Activated CD8-positive, alpha-beta memory T cell treated with anti-CD3 and anti-CD28 coated beads for 36 hours (primary cell): Measurements from ENCODE around the gene BACH2. TPM values are rescaled to one million over a fixed set of nuclear protein-coding genes. Genes with fewer than 3 reads are reported as not detected.

Source experiments
- CTCF ChIA-PET: fragments of 350-600 bp; sonication (Branson Sonifier 250); formaldehyde crosslinking; loops from one replicate; lab custom pipeline; 2021; ENCODE audit warnings: antibody characterized with exemption; lab: Charles Lee
- POLR2A ChIA-PET: fragments of 350-600 bp; sonication (Branson Sonifier 250); formaldehyde crosslinking; loops from one replicate; lab custom pipeline; 2021; ENCODE audit warnings: antibody characterized with exemption; lab: Charles Lee
- total RNA-seq, 2 experiments: library from RNA; stranded (reverse); gene quantifications; one replicate each; pipeline ENCODE4 v1.2.3, GENCODE V29; 2021

The BACH2 gene
- total RNA-seq, 2 experiments from 2014 or later = 52.1 to 55.6 TPM

DNA sequence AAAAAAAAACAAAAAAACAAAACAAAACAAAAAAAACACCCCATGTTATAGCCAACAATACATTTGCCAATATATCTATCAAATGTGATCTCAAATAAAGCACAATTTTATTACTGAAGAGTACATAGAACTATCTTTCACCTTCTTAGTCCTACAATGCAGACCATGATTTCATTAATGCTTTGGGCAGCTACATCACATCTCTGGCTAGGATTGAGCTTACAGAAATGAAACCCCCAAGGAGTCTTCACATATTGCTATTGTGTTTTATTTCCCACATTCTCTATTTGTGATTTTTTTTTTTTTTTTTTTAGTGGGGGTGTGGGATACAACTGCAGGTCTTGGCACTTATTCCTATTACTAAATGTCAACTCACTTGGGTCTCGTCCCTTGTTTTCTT lies 189.3 kb downstream of the BACH2 start:
- CTCF ChIA-PET = no interaction called here
- POLR2A ChIA-PET = interaction anchor here (0.5 kb wide), 1 partner anchor 170 kb away, joined by 3 read pairs; no protein-coding TSS in a partner anchor

GRCh38 chr6:90106449-90106848 lies 190.2 kb downstream of the BACH2 start:
- POLR2A ChIA-PET = no interaction called here
- CTCF ChIA-PET = interaction anchor here (0.5 to 1.8 kb wide), 4 partner anchors 39 to 373 kb away, joined by 3 to 5 read pairs (median 4); no protein-coding TSS in a partner anchor

DNA sequence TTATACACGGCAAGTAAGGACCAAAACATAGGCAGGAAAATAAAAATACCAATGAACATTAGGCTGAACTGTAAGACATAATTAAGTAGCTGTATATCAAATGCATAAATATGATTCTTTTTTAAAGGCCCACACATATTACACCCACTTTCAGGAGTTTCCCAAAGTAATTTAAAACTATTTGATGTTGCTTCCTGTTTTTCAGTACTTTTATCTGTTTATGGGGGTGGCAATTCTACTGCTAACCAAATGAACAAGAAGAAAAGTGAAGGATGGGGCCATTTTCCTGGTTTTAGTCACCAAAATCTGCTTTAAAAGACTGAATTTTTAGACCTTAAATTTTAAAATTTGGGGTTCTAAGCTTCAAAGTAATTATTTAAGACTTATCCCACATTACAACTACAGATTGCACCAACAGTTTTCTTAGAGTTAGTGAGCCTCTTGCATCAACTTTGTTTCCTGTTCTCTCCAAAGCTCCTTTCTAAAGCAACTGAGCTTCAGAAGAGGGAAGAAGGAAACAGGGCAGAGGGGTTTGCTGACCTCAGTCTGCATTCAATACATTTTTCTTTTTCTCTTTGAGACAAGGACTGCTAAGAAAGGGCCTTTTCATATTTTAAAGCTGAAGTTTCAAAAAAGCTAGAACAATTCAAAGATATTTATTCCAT lies 191.0 kb downstream of the BACH2 start:
- ChIA-PET POLR2A (interaction anchor here (1.1 kb wide), 1 partner anchor 22 kb away, joined by 3 read pairs; no protein-coding TSS in a partner anchor), CTCF (interaction anchor here (0.9 to 1.8 kb wide), 4 partner anchors 38 to 374 kb away, joined by 3 to 5 read pairs (median 4); no protein-coding TSS in a partner anchor)

- POLR2A ChIA-PET = no interaction called here
- CTCF ChIA-PET = no interaction called here
Measured at GRCh38 chr6:90103056-90103800, 193.4 kb downstream of the BACH2 start.

GRCh38 chr6:90101403-90101802 lies 195.2 kb downstream of the BACH2 start:
- POLR2A ChIA-PET = no interaction called here
- CTCF ChIA-PET = interaction anchor here (1.8 kb wide), 1 partner anchor 18 kb away, joined by 4 read pairs; no protein-coding TSS in a partner anchor

DNA sequence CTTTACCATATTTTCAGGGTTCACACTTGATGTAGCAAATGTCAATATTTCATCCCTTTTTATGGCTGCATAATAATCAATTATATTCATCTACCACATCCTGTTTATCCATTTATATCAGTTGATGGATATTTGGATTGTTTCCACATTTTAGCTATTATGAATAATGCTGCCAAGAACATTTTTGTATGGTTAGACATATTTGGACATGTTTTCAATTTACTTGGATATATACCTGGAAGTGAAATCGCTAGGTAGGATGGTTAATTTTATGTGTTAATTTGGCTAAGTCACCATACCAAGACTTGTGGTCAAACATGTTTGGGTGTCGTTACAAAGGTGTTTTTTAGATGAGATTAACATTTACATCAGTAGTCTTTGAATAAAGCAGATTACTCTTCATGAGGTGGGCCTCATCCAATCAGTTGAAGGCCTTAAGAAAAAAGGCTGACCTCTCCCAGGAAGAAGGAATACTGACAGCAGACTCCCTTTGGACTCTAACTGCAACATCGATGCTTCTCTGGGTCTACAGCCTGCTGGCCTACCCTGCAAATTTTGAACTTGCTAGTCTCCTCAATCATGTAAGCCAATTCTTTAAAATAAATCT lies 196.5 kb downstream of the BACH2 start:
- CTCF ChIA-PET = no interaction called here
- POLR2A ChIA-PET = no interaction called here

DNA sequence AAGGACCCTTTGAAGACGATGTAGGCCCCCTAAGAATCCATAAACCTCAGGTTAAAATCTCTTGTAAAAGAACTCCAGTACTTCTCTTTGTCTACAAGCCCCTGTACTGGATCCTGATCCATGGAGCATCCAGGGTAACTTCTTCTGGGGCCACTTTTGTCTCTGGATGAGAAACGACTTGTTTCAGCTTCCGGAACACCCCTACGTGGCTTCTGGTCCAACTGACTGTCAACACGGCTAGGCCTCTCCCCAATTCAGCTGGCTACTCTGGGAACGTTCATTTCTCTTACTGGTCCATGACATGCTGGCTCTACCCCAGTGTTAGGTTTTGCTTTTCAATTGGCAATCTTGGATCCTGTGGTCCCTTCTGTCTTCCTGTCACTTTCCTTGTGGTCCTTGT lies 198.0 kb downstream of the BACH2 start:
- ChIA-PET CTCF (no interaction called here), POLR2A (no interaction called here)

GRCh38 chr6:90098001-90098531 lies 198.6 kb downstream of the BACH2 start:
- ChIA-PET CTCF (interaction anchor here (0.6 kb wide), 1 partner anchor 116 kb away, joined by 3 read pairs; no protein-coding TSS in a partner anchor), POLR2A (no interaction called here)

DNA sequence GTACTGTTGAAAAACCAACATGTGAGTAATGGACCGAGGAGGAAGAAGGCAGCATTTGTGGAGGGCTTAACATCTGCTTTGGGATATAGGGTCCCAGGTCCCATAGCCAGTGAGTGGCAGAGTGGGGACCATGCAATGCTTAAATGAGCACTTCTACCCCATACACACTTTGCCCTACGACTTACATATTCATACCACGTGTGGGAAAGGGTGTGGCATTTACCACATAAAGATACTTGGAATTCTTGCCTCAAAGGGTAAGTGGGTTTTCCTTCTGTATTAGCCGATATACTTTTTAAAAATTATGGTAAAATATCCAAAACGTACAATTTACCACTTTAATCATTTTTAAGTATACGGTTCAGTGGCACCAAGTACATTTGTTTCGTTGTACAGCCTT lies 199.3 kb downstream of the BACH2 start:
- CTCF ChIA-PET = interaction anchor here (0.6 kb wide), 1 partner anchor 117 kb away, joined by 3 read pairs; no protein-coding TSS in a partner anchor
- POLR2A ChIA-PET = no interaction called here

DNA sequence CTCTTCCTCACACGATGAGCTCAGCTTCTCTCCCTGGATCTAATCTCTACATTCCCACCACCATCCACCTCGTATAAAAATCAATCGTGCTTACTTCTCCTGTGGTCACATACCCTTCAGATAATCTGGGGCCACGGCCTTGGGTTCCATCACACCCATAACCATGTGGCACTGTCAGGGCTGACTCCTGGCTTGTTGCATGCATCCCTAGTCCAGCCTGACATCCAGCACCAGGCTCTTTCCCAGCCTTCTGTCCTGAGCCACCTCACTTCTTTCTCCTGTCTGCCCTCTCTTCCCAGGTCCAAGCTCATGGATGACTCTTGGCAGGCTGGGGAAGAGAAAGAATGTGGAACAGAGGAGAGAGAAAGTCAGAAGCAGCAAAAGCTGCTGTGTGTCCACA lies 199.8 kb downstream of the BACH2 start:
- ChIA-PET CTCF (interaction anchor here (0.5 kb wide), 1 partner anchor 146 kb away, joined by 3 read pairs; no protein-coding TSS in a partner anchor), POLR2A (no interaction called here)

GRCh38 chr6:90095788-90096187 lies 200.9 kb downstream of the BACH2 start:
- ChIA-PET CTCF (no interaction called here), POLR2A (no interaction called here)

DNA sequence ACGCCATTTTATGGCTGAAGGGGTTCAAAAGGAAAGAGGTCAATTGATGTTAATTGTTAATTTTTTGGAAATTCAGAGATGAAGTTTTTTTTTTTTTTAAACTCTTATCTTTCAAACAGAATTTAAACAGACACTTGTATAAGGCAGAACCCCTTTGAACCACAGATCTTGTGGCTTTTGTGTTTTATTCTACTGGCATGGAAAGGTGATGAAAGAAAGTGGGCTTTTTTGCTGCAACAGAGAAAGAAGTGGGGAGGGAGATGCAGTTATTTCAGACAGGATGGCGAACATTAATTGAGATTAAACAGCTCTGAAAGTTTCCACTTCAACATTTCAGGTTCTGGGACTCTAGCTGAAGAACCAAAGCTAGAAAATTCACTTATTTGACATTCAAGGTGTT lies 201.5 kb downstream of the BACH2 start:
- ChIA-PET CTCF (no interaction called here), POLR2A (no interaction called here)

DNA sequence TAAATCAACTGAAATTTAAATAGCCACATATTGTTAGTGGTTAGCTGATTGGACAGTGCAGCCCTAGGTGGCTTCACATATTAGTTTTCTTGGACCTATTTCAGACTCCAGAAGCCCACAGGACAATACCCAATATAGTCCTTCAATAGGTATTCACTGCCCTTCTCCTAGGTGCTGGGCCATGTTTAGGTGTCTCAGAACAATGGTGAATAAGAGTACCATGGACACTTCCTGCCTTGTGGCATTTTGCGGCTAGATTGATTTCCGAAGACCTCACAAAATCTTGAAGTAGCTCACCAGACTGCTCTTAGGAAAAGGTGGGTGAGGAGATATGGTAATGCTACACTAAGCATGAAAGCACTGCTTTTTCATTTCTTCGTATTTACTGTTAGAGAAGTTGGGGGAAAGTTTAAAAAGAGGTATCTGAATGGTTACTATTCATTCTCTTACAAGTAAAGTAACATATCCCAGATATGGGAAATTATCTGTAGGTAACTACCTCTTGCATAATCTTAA lies 203.0 kb downstream of the BACH2 start:
- POLR2A ChIA-PET = interaction anchor here (0.8 kb wide), 1 partner anchor 139 kb away, joined by 3 read pairs; no protein-coding TSS in a partner anchor
- CTCF ChIA-PET = no interaction called here

GRCh38 chr6:90090866-90091265 lies 205.8 kb downstream of the BACH2 start:
- POLR2A ChIA-PET = interaction anchor here (0.6 kb wide), 1 partner anchor 495 kb away, joined by 8 read pairs; no protein-coding TSS in a partner anchor
- CTCF ChIA-PET = no interaction called here

DNA sequence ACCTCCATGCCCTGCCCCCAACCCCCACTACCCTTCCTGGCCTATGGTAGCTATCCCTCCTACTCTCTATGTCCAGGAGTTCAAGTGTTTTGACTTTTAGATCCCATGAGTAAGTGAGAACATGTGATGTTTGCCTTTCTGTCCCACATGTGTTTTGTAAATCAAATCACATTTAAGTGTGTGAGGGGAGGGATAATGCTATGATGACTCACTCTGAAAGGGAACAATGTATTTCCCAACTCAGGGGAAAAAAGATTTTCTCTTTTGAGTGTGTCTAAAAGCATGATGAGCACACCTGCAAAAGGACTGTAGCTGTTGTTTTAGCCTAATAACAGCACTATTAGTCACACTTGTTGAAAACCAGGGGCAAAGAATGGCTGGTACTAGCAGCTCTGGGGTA lies 208.6 kb downstream of the BACH2 start:
- ChIA-PET POLR2A (no interaction called here), CTCF (interaction anchor here (0.6 to 1.2 kb wide), 2 partner anchors 16 to 179 kb away, joined by 3 read pairs; no protein-coding TSS in a partner anchor)

GRCh38 chr6:90087106-90087833 lies 209.4 kb downstream of the BACH2 start:
- CTCF ChIA-PET = no interaction called here

GRCh38 chr6:90086517-90086916 lies 210.1 kb downstream of the BACH2 start:
- ChIA-PET CTCF (no interaction called here), POLR2A (no interaction called here)

More at GRCh38 chr6:90087106-90087833, 209.4 kb downstream of the BACH2 start:
- POLR2A ChIA-PET = no interaction called here

GRCh38 chr6:90083891-90084290 lies 212.8 kb downstream of the BACH2 start:
- ChIA-PET POLR2A (interaction anchor here (1.2 kb wide), 1 partner anchor 21 kb away, joined by 3 read pairs; no protein-coding TSS in a partner anchor), CTCF (interaction anchor here (1.0 to 2.0 kb wide), 3 partner anchors 18 to 397 kb away, joined by 3 to 5 read pairs (median 4); no protein-coding TSS in a partner anchor)
